CD4-positive, alpha-beta memory T cell (primary cell): ENCODE measurements around the gene CDH18. TPM values are rescaled to one million over a fixed set of nuclear protein-coding genes. Genes with fewer than 3 reads are reported as not detected.

Experiments
- CTCF ChIA-PET: fragments of 350-600 bp; sonication (Branson Sonifier 250); formaldehyde crosslinking; loops from one replicate; lab custom pipeline; 2021; ENCODE audit warnings: inconsistent platforms; ENCODE audit not compliant: partially characterized antibody; lab: Charles Lee
- POLR2A ChIA-PET: fragments of 350-600 bp; sonication (Branson Sonifier 250); formaldehyde crosslinking; loops from one replicate; lab custom pipeline; 2021; ENCODE audit not compliant: partially characterized antibody; lab: Charles Lee
- DNase-seq, 5 donors: peaks; one replicate each; pipeline versions ENCODE4 v3.0.0 to v3.0.0-alpha.2; 2020 to 2022; ENCODE audit warnings: mixed read lengths in 1 of 5
- H3K27ac ChIP-seq: one replicate; pipeline ENCODE4 v1.7.0; 2013; ENCODE audit warnings: low read depth, low read length
- H3K27me3 ChIP-seq: 2 replicates; pipeline ENCODE4 v1.7.0; 2013; ENCODE audit warnings: mild to moderate bottlenecking, low read length, moderate library complexity; ENCODE audit not compliant: insufficient read depth
- H3K36me3 ChIP-seq: 2 replicates; pipeline ENCODE4 v1.7.0; 2013; ENCODE audit warnings: mild to moderate bottlenecking, low read length, moderate library complexity; ENCODE audit not compliant: insufficient read depth
- H3K4me1 ChIP-seq: 2 replicates; pipeline ENCODE4 v1.7.0; 2013; ENCODE audit warnings: mild to moderate bottlenecking, low read length, moderate library complexity; ENCODE audit not compliant: insufficient read depth
- H3K4me3 ChIP-seq, 2 donors: one replicate each; pipeline ENCODE4 v1.7.0; 2013; ENCODE audit warnings: low read length in 2 of 2, mild to moderate bottlenecking in 1 of 2
- H3K9me3 ChIP-seq, 2 donors: one replicate each; pipeline ENCODE4 v1.7.0; 2013; ENCODE audit warnings: low read length in 2 of 2, control low read depth in 1 of 2; ENCODE audit not compliant: control insufficient read depth in 1 of 2
- H3K27ac Mint-ChIP-seq, 7 donors: one replicate each; pipeline ENCODE4 v1.8.0; 2020 to 2021; ENCODE audit warnings: mixed read lengths in 7 of 7, mild to moderate bottlenecking in 6 of 7, inconsistent platforms in 3 of 7, moderate library complexity in 3 of 7
- H3K27me3 Mint-ChIP-seq, 2 donors: one replicate each; pipeline ENCODE4 v1.8.0; 2020 to 2021; ENCODE audit warnings: mixed read lengths in 2 of 2
- H3K36me3 Mint-ChIP-seq, 2 donors: one replicate each; pipeline ENCODE4 v1.8.0; 2020 to 2021; ENCODE audit warnings: mixed read lengths in 2 of 2, inconsistent platforms in 1 of 2, mild to moderate bottlenecking in 1 of 2
- H3K4me1 Mint-ChIP-seq, 4 donors: one replicate each; pipeline ENCODE4 v1.8.0; 2020 to 2021; ENCODE audit warnings: mixed read lengths in 4 of 4, mild to moderate bottlenecking in 1 of 4
- H3K4me3 Mint-ChIP-seq, 8 donors: one replicate each; pipeline ENCODE4 v1.8.0; 2020 to 2021; ENCODE audit warnings: mixed read lengths in 8 of 8, mild to moderate bottlenecking in 7 of 8, moderate library complexity in 6 of 8, inconsistent platforms in 3 of 8
- H3K9me3 Mint-ChIP-seq, 8 donors: one replicate each; pipeline ENCODE4 v1.8.0; 2020 to 2021; ENCODE audit warnings: mixed read lengths in 8 of 8, mild to moderate bottlenecking in 5 of 8, inconsistent platforms in 3 of 8, moderate library complexity in 1 of 8
- intact Hi-C: fragments of 100-400 bp; cut with micrococcal nuclease; formaldehyde crosslinking; loops from one replicate; pipeline ENCODE4 v1.15.1; 2023
- polyA plus RNA-seq, 2 donors: library from polyadenylated mRNA; unstranded; fragments of 300-500 nt; fragmentation: Illumina TruSeq; gene quantifications; one replicate each; pipeline ENCODE4 v1.2.3, GENCODE V29; 2021
- total RNA-seq, 2 experiments: library from RNA; stranded (reverse); gene quantifications; one replicate each; pipeline ENCODE4 v1.2.3, GENCODE V29; 2021

Gene CDH18
- total and polyA plus RNA-seq, 4 experiments from 2014 or later, result not detected

DNA sequence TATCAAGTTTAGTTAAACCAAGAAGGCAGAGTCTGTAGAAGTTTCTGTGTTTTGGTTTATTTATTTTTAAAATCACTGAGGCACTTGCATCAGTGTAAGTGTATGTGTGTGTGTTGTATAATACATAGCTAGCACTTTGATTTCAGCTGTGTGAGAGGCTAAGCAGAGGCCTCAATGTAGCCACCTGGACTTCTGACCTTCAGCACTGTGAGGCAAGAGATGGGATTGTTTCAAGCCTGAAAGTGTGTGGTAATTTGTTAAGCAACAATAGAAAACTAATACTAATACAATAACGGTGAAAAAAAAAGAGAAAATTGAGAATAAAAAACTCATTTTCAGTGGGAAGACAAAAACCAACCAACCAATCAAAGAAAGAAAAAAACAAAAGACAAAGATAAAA lies 327.3 kb downstream of the CDH18 start:
- H3K27ac Mint-ChIP-seq, result no peak overlapping the region
- no peaks in the 10 kb centered on the region for H3K36me3 Mint-ChIP-seq
- no peaks in the 10 kb centered on the region for H3K27me3 Mint-ChIP-seq
- Histone ChIP-seq H3K36me3 (no peaks in the 10 kb centered on the region), H3K27me3 (no peaks in the 10 kb centered on the region), H3K9me3 (no peaks in the 10 kb centered on the region), H3K27ac (no peak overlapping the region), H3K4me3 (no peak overlapping the region), H3K4me1 (no peaks in the 10 kb centered on the region)
- ChIA-PET CTCF (no interaction called here), POLR2A (no interaction called here)
- no peak for DNase-seq
- H3K4me3 Mint-ChIP-seq, result no peak overlapping the region
- no peaks in the 10 kb centered on the region for H3K4me1 Mint-ChIP-seq
- H3K9me3 Mint-ChIP-seq, result peaks cover 0 to 12% (median 3%) of the 10 kb centered on the region in 8 donors
- intact Hi-C loops, result no loop called here

DNA sequence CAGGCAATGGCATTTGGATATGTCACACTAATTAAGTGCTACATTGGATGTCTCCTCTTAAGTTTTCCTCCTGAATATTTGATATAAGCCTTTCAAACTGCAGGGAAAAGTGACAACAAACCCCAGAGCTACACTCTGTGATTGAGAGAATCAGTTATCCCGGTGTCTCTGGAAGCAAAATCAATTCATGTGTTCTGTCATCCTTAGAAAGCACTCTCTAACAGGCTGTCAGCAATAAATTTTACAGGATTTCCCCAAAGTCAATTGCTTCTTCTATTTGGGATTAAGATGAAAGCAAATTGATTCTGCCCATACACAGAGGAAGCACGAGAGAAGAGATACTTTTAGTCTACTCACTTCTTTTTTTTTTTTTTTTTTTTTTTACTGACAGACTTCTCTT lies 332.4 kb downstream of the CDH18 start:
- Mint-ChIP-seq H3K4me3 (no peak overlapping the region), H3K27ac (no peak overlapping the region), H3K4me1 (no peaks in the 10 kb centered on the region), H3K36me3 (no peaks in the 10 kb centered on the region), H3K27me3 (no peaks in the 10 kb centered on the region), H3K9me3 (peaks cover 0 to 13% (median 3%) of the 10 kb centered on the region in 8 donors)
- Histone ChIP-seq H3K4me3 (no peak overlapping the region), H3K27me3 (no peaks in the 10 kb centered on the region), H3K9me3 (no peaks in the 10 kb centered on the region), H3K4me1 (no peaks in the 10 kb centered on the region), H3K27ac (no peak overlapping the region), H3K36me3 (no peaks in the 10 kb centered on the region)
- ChIA-PET POLR2A (no interaction called here), CTCF (no interaction called here)
- intact Hi-C loops, result no loop called here
- DNase-seq, result no peak

DNA sequence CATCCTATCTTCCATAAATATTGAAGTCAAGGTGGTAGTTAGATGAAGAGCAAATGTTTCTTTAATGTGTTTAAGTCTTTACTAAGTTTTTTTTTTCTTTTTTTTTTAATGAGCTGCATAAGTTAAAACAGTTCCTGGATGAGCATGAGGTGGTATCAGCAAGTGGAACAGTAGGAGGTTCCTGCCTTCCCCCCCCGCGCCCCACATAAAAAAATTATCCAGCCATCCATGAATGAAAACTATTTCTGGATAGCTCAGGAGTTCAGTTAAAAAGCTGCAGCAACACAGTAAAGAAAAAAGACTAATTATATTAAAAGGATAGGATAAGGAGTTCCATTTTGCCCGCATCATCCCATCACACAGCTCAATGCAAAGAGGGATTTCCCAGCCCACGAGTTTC lies 349.5 kb downstream of the CDH18 start:
- Mint-ChIP-seq H3K9me3 (peaks cover 4 to 16% (median 9%) of the 10 kb centered on the region in 8 donors), H3K27me3 (no peaks in the 10 kb centered on the region), H3K36me3 (no peaks in the 10 kb centered on the region), H3K4me3 (no peak overlapping the region), H3K4me1 (no peaks in the 10 kb centered on the region), H3K27ac (no peak overlapping the region)
- DNase-seq, result no peak
- no peak overlapping the region for H3K4me3 ChIP-seq
- H3K27ac ChIP-seq, result no peak overlapping the region
- no peaks in the 10 kb centered on the region for H3K27me3 ChIP-seq
- no peaks in the 10 kb centered on the region for H3K4me1 ChIP-seq
- ChIA-PET POLR2A (no interaction called here), CTCF (interaction anchor here (0.6 kb wide), 1 partner anchor 150 kb away, joined by 3 read pairs; no protein-coding TSS in a partner anchor)
- no peaks in the 10 kb centered on the region for H3K9me3 ChIP-seq
- intact Hi-C loops, result no loop called here
- H3K36me3 ChIP-seq, result no peaks in the 10 kb centered on the region

DNA sequence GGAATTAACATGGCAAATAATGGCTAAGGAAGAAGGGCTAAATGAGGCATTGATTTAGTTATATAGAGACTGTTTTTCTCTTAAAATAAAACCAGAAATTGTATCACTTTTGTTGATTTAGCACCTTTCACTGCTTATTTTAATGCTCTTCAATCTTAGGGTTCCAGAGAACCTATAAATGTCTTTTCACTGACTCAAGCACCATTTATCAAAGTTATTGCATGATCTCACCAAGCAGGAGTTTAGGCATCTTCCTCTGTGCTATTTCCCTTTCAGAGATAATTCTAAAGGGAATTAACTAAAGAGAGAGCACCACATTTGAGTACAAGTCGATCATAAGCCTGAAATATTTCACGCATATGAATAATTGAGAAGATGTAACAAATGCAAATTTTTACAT lies 357.1 kb downstream of the CDH18 start:
- ChIA-PET CTCF (no interaction called here), POLR2A (no interaction called here)
- H3K4me1 ChIP-seq, result no peaks in the 10 kb centered on the region
- Mint-ChIP-seq H3K27me3 (no peaks in the 10 kb centered on the region), H3K36me3 (no peaks in the 10 kb centered on the region), H3K27ac (no peak overlapping the region), H3K9me3 (peaks cover 2 to 29% (median 6%) of the 10 kb centered on the region in 8 donors), H3K4me1 (no peaks in the 10 kb centered on the region), H3K4me3 (no peak overlapping the region)
- H3K27me3 ChIP-seq, result no peaks in the 10 kb centered on the region
- no peaks in the 10 kb centered on the region for H3K36me3 ChIP-seq
- intact Hi-C loops, result no loop called here
- DNase-seq, result no peak
- H3K4me3 ChIP-seq, result no peak overlapping the region
- no peak overlapping the region for H3K27ac ChIP-seq
- no peaks in the 10 kb centered on the region for H3K9me3 ChIP-seq

DNA sequence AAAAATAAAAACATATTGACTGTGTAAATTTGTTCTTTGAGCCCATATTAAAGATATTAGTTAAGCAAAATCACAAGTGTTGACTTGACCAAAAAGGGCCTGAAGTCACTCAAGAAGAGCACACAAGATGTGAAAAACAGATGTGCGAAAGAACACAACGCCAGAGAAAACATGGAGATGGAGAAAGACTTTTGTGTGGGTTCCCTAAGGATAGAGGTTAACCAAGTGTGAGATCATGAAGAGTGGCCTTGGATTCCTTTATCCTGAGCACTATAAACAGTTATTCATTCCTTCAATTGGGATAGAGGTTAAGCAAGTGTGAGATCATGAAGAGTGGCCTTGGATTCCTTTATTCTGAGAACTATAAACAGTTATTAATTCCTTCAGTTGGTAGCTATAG lies 361.8 kb downstream of the CDH18 start:
- ChIA-PET CTCF (no interaction called here), POLR2A (no interaction called here)
- peaks cover 3 to 25% (median 12%) of the 10 kb centered on the region in 8 donors for H3K9me3 Mint-ChIP-seq
- intact Hi-C loops, result no loop called here
- Histone ChIP-seq H3K4me3 (no peak overlapping the region), H3K36me3 (no peaks in the 10 kb centered on the region), H3K27ac (no peak overlapping the region), H3K9me3 (peaks cover 0 to 5% of the 10 kb centered on the region in 2 donors), H3K27me3 (no peaks in the 10 kb centered on the region), H3K4me1 (no peaks in the 10 kb centered on the region)
- H3K4me1 Mint-ChIP-seq, result no peaks in the 10 kb centered on the region
- no peak overlapping the region for H3K4me3 Mint-ChIP-seq
- H3K27ac Mint-ChIP-seq, result no peak overlapping the region
- DNase-seq, result no peak
- no peaks in the 10 kb centered on the region for H3K27me3 Mint-ChIP-seq
- no peaks in the 10 kb centered on the region for H3K36me3 Mint-ChIP-seq

DNA sequence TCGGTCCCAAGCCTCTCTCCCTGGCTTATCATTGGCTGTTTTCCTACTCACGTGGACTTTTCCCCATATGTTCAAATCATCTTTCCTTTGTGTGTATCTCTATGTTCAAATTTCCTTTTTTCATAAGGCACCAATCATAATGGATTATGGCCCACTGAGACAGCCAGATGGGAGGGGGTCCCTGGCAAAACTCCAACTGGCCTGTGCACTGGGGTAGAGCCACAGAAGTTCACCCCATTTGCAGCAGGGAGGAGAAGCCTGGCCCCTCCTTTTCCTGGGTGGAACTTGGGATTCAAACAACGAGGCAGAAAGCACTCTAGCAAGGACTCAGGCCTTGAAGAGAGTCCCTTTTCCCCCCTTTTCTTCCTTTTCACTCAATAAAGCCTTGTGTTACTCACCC lies 362.4 kb downstream of the CDH18 start:
- Mint-ChIP-seq H3K4me3 (no peak overlapping the region), H3K9me3 (peaks cover 3 to 25% (median 12%) of the 10 kb centered on the region in 8 donors), H3K36me3 (no peaks in the 10 kb centered on the region), H3K27ac (no peak overlapping the region), H3K4me1 (no peaks in the 10 kb centered on the region), H3K27me3 (no peaks in the 10 kb centered on the region)
- no peak overlapping the region for H3K4me3 ChIP-seq
- H3K27ac ChIP-seq, result no peak overlapping the region
- no peaks in the 10 kb centered on the region for H3K4me1 ChIP-seq
- ChIA-PET POLR2A (no interaction called here), CTCF (no interaction called here)
- H3K9me3 ChIP-seq, result peaks cover 0 to 5% of the 10 kb centered on the region in 2 donors
- DNase-seq, result no peak
- intact Hi-C loops, result no loop called here
- H3K36me3 ChIP-seq, result no peaks in the 10 kb centered on the region
- H3K27me3 ChIP-seq, result no peaks in the 10 kb centered on the region

DNA sequence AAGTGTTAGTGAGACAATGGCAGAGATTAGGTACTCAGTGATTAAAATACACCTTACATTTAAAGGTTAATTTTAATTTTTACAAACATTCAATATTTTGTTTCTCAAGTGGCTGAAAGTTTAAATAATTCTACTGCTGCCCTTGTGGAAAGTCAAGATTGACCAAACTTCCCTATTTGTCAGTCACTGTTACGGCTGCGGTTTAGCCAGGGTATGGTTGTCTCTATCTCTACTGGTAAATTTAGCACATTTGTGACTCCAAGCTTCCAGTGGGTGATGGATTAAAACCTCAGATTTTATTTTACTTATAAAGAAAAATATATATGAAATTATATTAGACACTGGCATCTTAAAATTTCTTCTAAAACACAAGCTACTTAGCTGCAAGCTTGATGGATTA lies 368.4 kb downstream of the CDH18 start:
- intact Hi-C loops, result no loop called here
- H3K4me3 Mint-ChIP-seq, result no peak overlapping the region
- H3K36me3 Mint-ChIP-seq, result no peaks in the 10 kb centered on the region
- Histone ChIP-seq H3K4me3 (no peak overlapping the region), H3K4me1 (no peaks in the 10 kb centered on the region), H3K9me3 (peaks cover 0 to 5% of the 10 kb centered on the region in 2 donors), H3K27ac (no peak overlapping the region), H3K27me3 (no peaks in the 10 kb centered on the region), H3K36me3 (no peaks in the 10 kb centered on the region)
- peaks cover under 1 to 25% (median 4%) of the 10 kb centered on the region in 8 donors for H3K9me3 Mint-ChIP-seq
- ChIA-PET POLR2A (no interaction called here), CTCF (no interaction called here)
- no peak for DNase-seq
- H3K4me1 Mint-ChIP-seq, result no peaks in the 10 kb centered on the region
- H3K27me3 Mint-ChIP-seq, result no peaks in the 10 kb centered on the region
- no peak overlapping the region for H3K27ac Mint-ChIP-seq

DNA sequence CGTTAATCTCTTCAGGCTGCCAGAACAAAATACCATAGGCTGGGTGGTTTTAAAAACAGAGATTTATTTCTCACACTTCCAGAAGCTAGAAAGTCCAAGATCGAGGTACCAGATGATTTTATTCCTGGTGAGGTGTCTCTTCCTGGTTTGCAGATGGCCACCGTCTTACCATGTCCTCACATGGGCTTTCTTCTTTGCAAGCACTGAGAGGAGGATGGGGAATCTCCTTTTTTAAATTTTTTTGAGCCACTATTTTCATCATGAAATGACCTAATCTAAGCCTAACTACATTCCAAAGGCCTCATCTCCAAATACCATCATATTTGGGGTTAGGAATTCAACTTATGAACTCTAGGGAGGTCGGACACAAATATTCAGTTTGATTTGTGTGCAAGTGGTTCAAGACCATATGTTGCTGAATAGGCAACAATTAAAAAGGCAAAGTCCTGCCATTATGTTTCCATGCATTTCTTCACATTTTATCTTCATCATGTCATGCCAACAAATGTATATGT lies 371.2 kb downstream of the CDH18 start:
- Mint-ChIP-seq H3K36me3 (no peaks in the 10 kb centered on the region), H3K4me3 (no peak overlapping the region), H3K27ac (no peak overlapping the region), H3K27me3 (no peaks in the 10 kb centered on the region), H3K9me3 (peaks cover 0 to 31% (median under 1%) of the 10 kb centered on the region in 8 donors), H3K4me1 (no peaks in the 10 kb centered on the region)
- ChIA-PET POLR2A (no interaction called here), CTCF (no interaction called here)
- no peak for DNase-seq
- H3K27me3 ChIP-seq, result no peaks in the 10 kb centered on the region
- H3K4me3 ChIP-seq, result no peak overlapping the region
- H3K36me3 ChIP-seq, result no peaks in the 10 kb centered on the region
- H3K9me3 ChIP-seq, result peaks cover 0 to under 1% of the 10 kb centered on the region in 2 donors
- no peak overlapping the region for H3K27ac ChIP-seq
- intact Hi-C loops, result no loop called here
- H3K4me1 ChIP-seq, result no peaks in the 10 kb centered on the region
